ENCODE data around the gene RSPO4. TPM values are rescaled to one million over a fixed set of nuclear protein-coding genes. Genes with fewer than 3 reads are reported as not detected.
"Not testable (repeated sequence)": the region's sequence is repeated elsewhere in the genome, so short reads cannot be mapped to it uniquely, and the experiment has no call there.

The RSPO4 gene
- not detected for total RNA-seq

GRCh38 chr20:1001911-1002681, at the start of gene RSPO4:
Gene RSPO4 (minus strand): TSS chr20:1002311. CDS start chr20:1002164, 147 bp downstream.
- no peaks in the 10 kb centered on the region for H3K9me3 Mint-ChIP-seq
- no peaks in the 10 kb centered on the region for H3K36me3 Mint-ChIP-seq (ENCODE audit: low read depth)
- H3K4me3 Mint-ChIP-seq = peak within 1 kb of the TSS; percentile 52
- no peak for ATAC-seq (replicated peaks)
- peaks cover 6% of the 10 kb centered on the region for H3K4me1 Mint-ChIP-seq
- peaks cover 41% of the 10 kb centered on the region for H3K27me3 Mint-ChIP-seq
- H3K27ac Mint-ChIP-seq = no peak within 1 kb of the TSS

GRCh38 chr20:1050440-1050839, 48.3 kb upstream of the RSPO4 start:
- Mint-ChIP-seq H3K36me3 (ENCODE audit: low read depth) (no peaks in the 10 kb centered on the region), H3K4me1 (no peaks in the 10 kb centered on the region), H3K4me3 (no peak overlapping the region), H3K27ac (no peak overlapping the region), H3K9me3 (no peaks in the 10 kb centered on the region), H3K27me3 (no peaks in the 10 kb centered on the region)
- no peak for ATAC-seq (replicated peaks)

GRCh38 chr20:1045860-1046418, 43.8 kb upstream of the RSPO4 start:
- Mint-ChIP-seq H3K27ac (no peak overlapping the region), H3K27me3 (no peaks in the 10 kb centered on the region), H3K36me3 (ENCODE audit: low read depth) (no peaks in the 10 kb centered on the region), H3K9me3 (no peaks in the 10 kb centered on the region), H3K4me3 (no peak overlapping the region), H3K4me1 (no peaks in the 10 kb centered on the region)
- no peak for ATAC-seq (replicated peaks)

GRCh38 chr20:1041845-1042390, 39.8 kb upstream of the RSPO4 start:
- H3K27ac Mint-ChIP-seq = no peak overlapping the region
- H3K27me3 Mint-ChIP-seq = no peaks in the 10 kb centered on the region
- ATAC-seq (replicated peaks) = no peak
- no peak overlapping the region for H3K4me3 Mint-ChIP-seq
- H3K9me3 Mint-ChIP-seq = no peaks in the 10 kb centered on the region
- no peaks in the 10 kb centered on the region for H3K4me1 Mint-ChIP-seq
- H3K36me3 Mint-ChIP-seq (ENCODE audit: low read depth) = no peaks in the 10 kb centered on the region

GRCh38 chr20:1038205-1038604, 36.1 kb upstream of the RSPO4 start:
- H3K9me3 Mint-ChIP-seq = no peaks in the 10 kb centered on the region
- no peak for ATAC-seq (replicated peaks)

GRCh38 chr20:1037039-1037438, 34.9 kb upstream of the RSPO4 start:
- no peak for ATAC-seq (replicated peaks)
- no peak overlapping the region for H3K27ac Mint-ChIP-seq
- H3K9me3 Mint-ChIP-seq = no peaks in the 10 kb centered on the region
- H3K36me3 Mint-ChIP-seq (ENCODE audit: low read depth) = no peaks in the 10 kb centered on the region
- H3K4me1 Mint-ChIP-seq = no peaks in the 10 kb centered on the region
- H3K27me3 Mint-ChIP-seq = peaks cover 15% of the 10 kb centered on the region
- H3K4me3 Mint-ChIP-seq = no peak overlapping the region

More at GRCh38 chr20:1038205-1038604, 36.1 kb upstream of the RSPO4 start:
- Mint-ChIP-seq H3K4me3 (no peak overlapping the region), H3K27me3 (peaks cover 15% of the 10 kb centered on the region), H3K4me1 (no peaks in the 10 kb centered on the region), H3K27ac (no peak overlapping the region), H3K36me3 (ENCODE audit: low read depth) (no peaks in the 10 kb centered on the region)

- Mint-ChIP-seq H3K4me3 (no peak overlapping the region), H3K9me3 (no peaks in the 10 kb centered on the region), H3K36me3 (ENCODE audit: low read depth) (no peaks in the 10 kb centered on the region), H3K27me3 (peaks cover 17% of the 10 kb centered on the region), H3K4me1 (no peaks in the 10 kb centered on the region), H3K27ac (no peak overlapping the region)
- ATAC-seq (replicated peaks) = no peak
Measured at GRCh38 chr20:1035466-1035865, 33.4 kb upstream of the RSPO4 start.

- Mint-ChIP-seq H3K9me3 (no peaks in the 10 kb centered on the region), H3K36me3 (ENCODE audit: low read depth) (no peaks in the 10 kb centered on the region), H3K4me3 (no peak overlapping the region), H3K4me1 (no peaks in the 10 kb centered on the region), H3K27ac (no peak overlapping the region), H3K27me3 (peaks cover 18% of the 10 kb centered on the region)
- no peak for ATAC-seq (replicated peaks)
Measured at GRCh38 chr20:1034415-1034789, 32.3 kb upstream of the RSPO4 start.

GRCh38 chr20:1033751-1034414, 31.8 kb upstream of the RSPO4 start:
- H3K27me3 Mint-ChIP-seq = peaks cover 18% of the 10 kb centered on the region
- H3K4me1 Mint-ChIP-seq = no peaks in the 10 kb centered on the region
- H3K27ac Mint-ChIP-seq = no peak overlapping the region
- peak; percentile 29 for ATAC-seq (replicated peaks)
- H3K4me3 Mint-ChIP-seq = no peak overlapping the region
- no peaks in the 10 kb centered on the region for H3K9me3 Mint-ChIP-seq
- H3K36me3 Mint-ChIP-seq (ENCODE audit: low read depth) = no peaks in the 10 kb centered on the region

GRCh38 chr20:1029980-1030379, 27.9 kb upstream of the RSPO4 start:
- Mint-ChIP-seq H3K36me3 (ENCODE audit: low read depth) (no peaks in the 10 kb centered on the region), H3K4me3 (no peak overlapping the region), H3K4me1 (no peaks in the 10 kb centered on the region), H3K27ac (no peak overlapping the region), H3K9me3 (no peaks in the 10 kb centered on the region), H3K27me3 (peaks cover 11% of the 10 kb centered on the region)
- no peak for ATAC-seq (replicated peaks)

- H3K27ac Mint-ChIP-seq; ATAC-seq (replicated peaks); H3K9me3 Mint-ChIP-seq; H3K27me3 Mint-ChIP-seq; H3K4me3 Mint-ChIP-seq; H3K36me3 Mint-ChIP-seq (ENCODE audit: low read depth); H3K4me1 Mint-ChIP-seq: not testable (repeated sequence)
Measured at GRCh38 chr20:1026214-1026613, 24.1 kb upstream of the RSPO4 start.

GRCh38 chr20:1022871-1023270, 20.8 kb upstream of the RSPO4 start:
- no peaks in the 10 kb centered on the region for H3K9me3 Mint-ChIP-seq
- no peak overlapping the region for H3K27ac Mint-ChIP-seq
- ATAC-seq (replicated peaks) = no peak
- peaks cover 14% of the 10 kb centered on the region for H3K27me3 Mint-ChIP-seq
- H3K4me3 Mint-ChIP-seq = no peak overlapping the region
- H3K4me1 Mint-ChIP-seq = no peaks in the 10 kb centered on the region
- no peaks in the 10 kb centered on the region for H3K36me3 Mint-ChIP-seq (ENCODE audit: low read depth)

GRCh38 chr20:1020614-1021013, 18.5 kb upstream of the RSPO4 start:
- Mint-ChIP-seq H3K9me3 (no peaks in the 10 kb centered on the region), H3K4me3 (no peak overlapping the region), H3K27ac (no peak overlapping the region), H3K27me3 (peaks cover 16% of the 10 kb centered on the region), H3K36me3 (ENCODE audit: low read depth) (no peaks in the 10 kb centered on the region), H3K4me1 (no peaks in the 10 kb centered on the region)
- no peak for ATAC-seq (replicated peaks)

GRCh38 chr20:1019344-1019743, 17.2 kb upstream of the RSPO4 start:
- peaks cover 21% of the 10 kb centered on the region for H3K27me3 Mint-ChIP-seq
- ATAC-seq (replicated peaks) = no peak
- no peaks in the 10 kb centered on the region for H3K36me3 Mint-ChIP-seq (ENCODE audit: low read depth)
- H3K9me3 Mint-ChIP-seq = no peaks in the 10 kb centered on the region
- H3K4me3 Mint-ChIP-seq = no peak overlapping the region
- no peak overlapping the region for H3K27ac Mint-ChIP-seq
- H3K4me1 Mint-ChIP-seq = no peaks in the 10 kb centered on the region

GRCh38 chr20:1017677-1018076, 15.6 kb upstream of the RSPO4 start:
- H3K36me3 Mint-ChIP-seq (ENCODE audit: low read depth) = no peaks in the 10 kb centered on the region
- H3K27me3 Mint-ChIP-seq = peaks cover 22% of the 10 kb centered on the region
- H3K4me3 Mint-ChIP-seq = no peak overlapping the region
- no peak overlapping the region for H3K27ac Mint-ChIP-seq
- H3K4me1 Mint-ChIP-seq = no peaks in the 10 kb centered on the region
- no peaks in the 10 kb centered on the region for H3K9me3 Mint-ChIP-seq
- ATAC-seq (replicated peaks) = no peak
